Daoy (cell line): ENCODE measurements around the gene PRM1. TPM values are rescaled to one million over a fixed set of nuclear protein-coding genes. Genes with fewer than 3 reads are reported as not detected.

ENCODE experiments used
- DNase-seq: peaks from one replicate; pipeline ENCODE4 v3.0.0-alpha.2; 2015; ENCODE audit warnings: low read depth
- total RNA-seq: library from RNA; depleted of rRNA; stranded (reverse); fragments of >200 nt; shearing (Covaris generic); gene quantifications from 2 replicates; pipeline ENCODE4 v1.2.3, GENCODE V29; 2014

PRM1 gene
- total RNA-seq, 1 experiment from 2014 or later = not detected

GRCh38 chr16:11253995-11254912 lies 26.9 kb downstream of the PRM1 start:
- DNase-seq = no peak

DNA sequence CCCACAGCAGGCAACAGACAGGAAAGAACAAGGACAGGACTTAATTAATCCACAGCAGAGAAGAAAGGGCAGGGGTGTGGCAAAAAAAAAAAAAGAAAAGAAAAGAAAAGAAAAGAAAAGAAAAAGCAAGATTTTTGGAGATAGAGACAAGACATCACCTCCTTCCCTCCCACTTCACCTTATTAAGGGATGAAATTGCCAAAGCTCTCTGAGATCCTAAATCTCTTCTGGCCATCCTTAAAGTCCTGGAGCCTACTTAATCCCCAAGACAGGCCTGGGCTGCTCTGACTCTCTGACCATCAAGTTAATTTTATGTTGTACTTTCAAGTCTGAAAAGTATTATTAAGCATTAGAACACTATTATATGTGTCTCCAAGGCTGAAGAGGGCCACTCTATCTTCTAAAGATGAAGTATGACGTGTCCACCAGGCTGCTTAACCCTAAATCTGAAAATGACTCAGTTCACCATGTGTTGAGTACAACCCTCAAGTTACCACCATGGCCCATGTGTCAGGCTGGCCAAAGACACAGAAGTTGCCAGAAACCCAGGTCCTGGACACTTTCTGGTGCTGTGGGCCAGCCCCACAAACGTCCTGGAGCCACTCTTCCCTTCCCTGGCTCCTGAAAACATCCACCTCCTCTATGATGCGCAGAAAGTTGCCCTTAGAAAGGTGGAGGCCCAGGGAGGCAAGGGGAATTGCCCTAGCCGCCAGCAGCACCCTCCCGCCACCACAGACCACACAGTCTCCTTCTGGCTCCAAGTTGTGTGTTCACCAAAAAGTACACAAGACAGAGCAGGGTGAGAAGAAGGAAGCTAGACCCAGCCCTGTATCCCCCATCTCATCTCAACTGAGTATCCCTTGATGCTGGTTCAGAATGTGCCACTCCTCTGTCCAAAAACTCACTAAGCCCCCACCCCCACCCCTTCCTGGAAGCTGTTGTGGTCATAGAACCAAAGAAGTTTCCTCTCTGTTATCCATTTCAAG lies 27.8 kb downstream of the PRM1 start:
- no peak for DNase-seq

DNA sequence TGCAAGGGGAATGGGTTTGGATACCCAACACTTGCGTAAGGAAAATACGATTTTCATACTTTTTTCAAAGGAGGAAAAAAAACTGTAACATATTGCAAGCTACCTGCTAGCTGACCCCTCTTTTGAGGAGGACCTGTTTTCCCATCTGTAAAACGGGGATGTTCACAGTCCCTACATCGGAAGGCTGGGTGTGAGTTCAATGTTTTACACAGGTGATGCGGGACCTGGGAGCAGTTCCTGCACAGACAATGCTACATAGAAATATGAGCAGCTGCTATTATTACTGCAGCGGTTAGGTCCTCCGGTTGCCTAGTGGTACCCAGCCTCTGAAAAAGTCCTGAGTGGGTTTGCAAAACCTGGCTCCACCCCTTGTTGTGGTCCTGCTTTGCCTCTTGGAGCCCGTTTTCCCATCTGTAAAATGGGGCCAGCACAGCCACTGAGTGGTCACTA lies 28.6 kb downstream of the PRM1 start:
- DNase-seq = no peak

GRCh38 chr16:11251525-11252481 lies 29.3 kb downstream of the PRM1 start:
- DNase-seq = peak; percentile 23

- no peak for DNase-seq
These were observed 30.2 kb downstream of the PRM1 start for GRCh38 chr16:11250786-11251524.

GRCh38 chr16:11250091-11250785 lies 30.9 kb downstream of the PRM1 start:
- DNase-seq = no peak

DNA sequence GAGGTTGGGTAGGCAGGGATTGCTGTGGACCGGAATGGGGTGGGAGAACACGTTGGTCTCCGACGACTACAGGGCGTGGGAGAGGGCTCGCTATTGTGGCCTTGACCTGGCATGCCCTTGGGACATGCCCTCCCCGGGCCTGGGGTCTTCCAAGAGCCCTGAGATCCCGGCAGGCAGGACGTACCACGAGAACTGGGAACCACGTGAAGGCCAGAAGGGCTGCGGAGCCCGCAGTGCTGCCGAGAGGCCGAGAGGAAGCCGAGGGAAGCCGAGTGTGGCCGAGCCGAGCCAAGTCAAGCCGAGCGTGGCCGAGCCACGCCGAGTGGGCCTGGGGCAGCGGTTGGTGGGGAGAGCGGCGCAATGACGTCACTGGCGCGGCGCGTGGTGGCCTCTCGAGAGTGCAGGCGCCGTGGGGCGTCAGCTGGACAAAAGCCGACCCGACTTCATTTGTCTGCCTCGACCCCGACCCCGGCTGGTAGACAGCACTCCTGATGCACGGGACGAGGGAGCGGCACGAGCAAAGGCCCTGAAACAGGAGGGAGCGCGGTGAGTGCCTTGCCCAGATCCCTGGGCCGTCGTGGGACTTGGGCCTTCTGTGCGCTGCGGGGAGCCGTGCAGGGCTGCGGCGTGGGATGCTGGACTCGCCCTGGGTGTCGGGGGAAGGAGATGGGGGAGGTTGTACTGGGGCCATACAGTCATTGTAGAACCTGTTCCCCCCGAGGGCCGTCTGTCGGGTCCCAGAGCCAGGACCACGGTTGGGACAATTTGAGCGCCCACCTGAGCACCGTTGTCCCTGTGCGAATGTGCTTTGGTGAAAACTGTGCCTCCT lies 31.7 kb downstream of the PRM1 start:
- DNase-seq = no peak

- DNase-seq = no peak
These were observed 33.0 kb downstream of the PRM1 start for GRCh38 chr16:11248133-11248532.

GRCh38 chr16:11245988-11246387 lies 35.1 kb downstream of the PRM1 start:
- DNase-seq = no peak

DNA sequence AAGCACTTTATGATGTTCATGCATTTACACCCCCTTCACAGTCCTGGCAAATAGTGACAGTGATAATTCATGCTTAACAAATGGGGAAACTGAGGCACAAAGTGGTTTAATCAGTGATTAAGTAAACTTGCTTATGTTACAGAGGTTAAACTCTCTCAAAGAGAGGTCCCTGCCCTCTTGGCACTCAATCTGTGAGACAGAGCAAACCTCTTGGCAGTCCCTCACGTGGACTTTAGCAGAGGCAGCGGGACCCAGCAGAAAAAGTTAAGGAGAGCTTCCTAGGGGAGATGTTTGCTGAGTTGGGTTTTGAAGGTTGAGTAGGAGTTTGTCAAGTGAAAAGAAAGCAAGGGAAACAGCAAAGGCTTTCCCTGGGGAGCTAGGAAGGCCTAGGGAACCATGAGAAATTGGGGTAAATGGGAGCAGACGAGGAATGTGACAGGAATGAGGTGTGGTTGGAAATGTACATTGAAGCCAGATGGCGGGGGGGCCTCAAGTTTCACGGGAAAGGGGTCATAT lies 35.9 kb downstream of the PRM1 start:
- no peak for DNase-seq

GRCh38 chr16:11242658-11243057 lies 38.5 kb downstream of the PRM1 start:
- no peak for DNase-seq

DNA sequence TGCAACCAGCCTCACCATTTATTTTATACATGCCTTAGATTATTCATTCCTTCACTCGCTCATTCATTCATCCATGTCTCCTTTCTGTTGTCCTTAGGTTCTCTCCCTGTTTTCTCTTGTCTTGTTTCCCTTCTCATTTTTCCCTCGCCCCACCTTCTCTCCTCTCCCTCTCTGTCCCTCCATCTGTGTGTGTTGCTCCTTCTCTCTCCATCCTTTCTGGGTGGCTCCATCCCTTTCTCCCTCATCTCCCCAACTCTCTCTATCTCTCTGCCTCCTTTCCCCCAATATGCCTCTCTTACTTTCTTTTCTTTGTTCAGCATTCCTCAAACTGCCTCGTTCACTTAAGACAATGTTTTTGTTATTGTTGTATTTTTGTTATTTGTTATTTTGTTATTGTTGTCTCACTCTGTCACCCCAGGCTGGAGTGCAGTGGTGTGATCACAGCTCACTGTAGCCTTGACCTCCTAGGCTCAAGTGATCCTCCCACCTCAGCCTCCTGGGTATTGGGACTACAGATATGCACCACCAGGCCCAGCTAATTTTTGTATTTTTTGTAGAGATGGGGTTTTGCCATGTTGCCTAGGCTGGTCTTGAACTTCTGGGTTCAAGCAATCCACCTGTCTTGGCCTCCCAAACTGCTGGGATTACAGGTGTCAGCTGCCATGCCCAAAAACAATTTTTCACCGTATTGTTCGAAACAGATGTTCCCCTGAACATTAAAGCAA lies 39.5 kb downstream of the PRM1 start:
- DNase-seq = no peak

- DNase-seq = no peak
These were observed 40.3 kb downstream of the PRM1 start for GRCh38 chr16:11240636-11241473.

DNA sequence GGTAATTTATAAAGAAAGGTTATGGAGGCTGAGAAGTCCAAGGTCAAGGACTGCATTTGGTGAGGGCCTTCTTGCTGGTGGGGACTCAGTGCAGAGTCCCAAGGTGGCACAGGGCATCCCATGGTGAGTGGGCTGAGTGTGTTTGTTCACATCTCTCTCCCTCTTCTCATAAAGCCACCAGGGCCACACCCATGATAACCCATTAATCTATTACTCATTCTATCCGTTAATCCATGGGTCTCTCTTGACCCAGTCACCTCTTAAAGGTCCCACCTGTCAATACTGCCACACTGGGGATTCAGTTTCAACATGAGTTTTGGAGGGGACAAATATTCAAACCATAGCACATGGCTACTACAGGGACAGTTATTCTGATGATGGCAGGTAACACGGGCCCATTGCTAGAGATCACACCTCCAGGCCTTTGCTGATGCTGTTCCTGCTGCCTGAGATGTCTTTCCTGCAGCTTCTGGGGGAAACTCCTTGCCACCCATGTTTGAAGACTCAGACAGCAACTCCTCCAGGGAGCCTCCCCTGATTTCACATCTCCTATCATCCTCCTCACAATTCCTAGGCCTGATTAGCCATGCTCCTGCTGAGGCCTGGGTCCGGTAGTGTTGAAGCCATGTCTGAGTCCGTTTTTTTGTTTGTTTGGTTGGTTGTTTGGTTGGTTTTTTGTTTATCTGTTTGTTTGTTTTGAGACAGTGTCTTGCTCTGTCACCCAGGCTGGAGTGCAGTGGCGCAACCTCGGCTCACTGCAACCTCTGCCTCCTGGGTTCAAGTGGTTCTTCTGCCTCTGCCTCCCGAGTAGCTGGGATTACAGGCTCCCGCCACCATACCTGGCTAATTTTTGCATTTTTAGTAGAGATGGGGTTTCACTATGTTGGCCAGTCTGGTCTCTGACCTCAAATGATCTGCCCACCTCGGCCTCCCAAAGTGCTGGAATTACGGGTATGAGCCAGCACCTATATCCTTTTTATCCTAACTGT lies 41.2 kb downstream of the PRM1 start:
- no peak for DNase-seq

GRCh38 chr16:11238272-11239202 lies 42.6 kb downstream of the PRM1 start:
- no peak for DNase-seq
